KOPT-K1 (cell line): ENCODE results near the gene HS3ST3B1.

ENCODE experiments used
- H3K27ac ChIP-seq: fragments of 200-600 bp; sonication (generic); 2 replicates; pipeline ENCODE4 v1.5.1; 2016; ENCODE audit warnings: antibody characterized with exemption, mild to moderate bottlenecking, low read depth, low read length; ENCODE audit not compliant: poor library complexity, severe bottlenecking
- H3K36me3 ChIP-seq: fragments of 200-600 bp; sonication (generic); 2 replicates; pipeline ENCODE4 v1.5.1; 2017; ENCODE audit warnings: antibody characterized with exemption, mild to moderate bottlenecking, low read length, moderate library complexity; ENCODE audit not compliant: insufficient read depth
- H3K9me3 ChIP-seq: fragments of 200-600 bp; sonication (generic); 2 replicates; pipeline ENCODE4 v1.5.1; 2017; ENCODE audit warnings: antibody characterized with exemption, low read length, mild to moderate bottlenecking; ENCODE audit not compliant: insufficient read depth, poor library complexity, severe bottlenecking

Gene HS3ST3B1

GRCh38 chr17:14308965-14309879, 8.3 kb downstream of the HS3ST3B1 start:
- Histone ChIP-seq H3K36me3 (no peaks in the 10 kb centered on the region), H3K27ac (no peak overlapping the region), H3K9me3 (no peaks in the 10 kb centered on the region)

GRCh38 chr17:14310101-14310500, 9.2 kb downstream of the HS3ST3B1 start:
- H3K36me3 ChIP-seq = no peaks in the 10 kb centered on the region
- no peaks in the 10 kb centered on the region for H3K9me3 ChIP-seq
- H3K27ac ChIP-seq = no peak overlapping the region

- Histone ChIP-seq H3K9me3 (no peaks in the 10 kb centered on the region), H3K27ac (no peak overlapping the region), H3K36me3 (no peaks in the 10 kb centered on the region)
Measured at GRCh38 chr17:14310605-14311004, 9.7 kb downstream of the HS3ST3B1 start.

GRCh38 chr17:14311186-14311705, 10.4 kb downstream of the HS3ST3B1 start:
- Histone ChIP-seq H3K27ac (no peak overlapping the region), H3K36me3 (no peaks in the 10 kb centered on the region), H3K9me3 (no peaks in the 10 kb centered on the region)

- Histone ChIP-seq H3K27ac (no peak overlapping the region), H3K36me3 (no peaks in the 10 kb centered on the region), H3K9me3 (no peaks in the 10 kb centered on the region)
Measured at GRCh38 chr17:14311981-14312380, 11.1 kb downstream of the HS3ST3B1 start.

GRCh38 chr17:14312522-14312921, 11.6 kb downstream of the HS3ST3B1 start:
- H3K36me3 ChIP-seq = no peaks in the 10 kb centered on the region
- H3K9me3 ChIP-seq = no peaks in the 10 kb centered on the region
- no peak overlapping the region for H3K27ac ChIP-seq

- H3K27ac ChIP-seq = no peak overlapping the region
- no peaks in the 10 kb centered on the region for H3K36me3 ChIP-seq
- no peaks in the 10 kb centered on the region for H3K9me3 ChIP-seq
Measured at GRCh38 chr17:14316126-14316832, 15.4 kb downstream of the HS3ST3B1 start.

GRCh38 chr17:14317383-14317782, 16.5 kb downstream of the HS3ST3B1 start:
- H3K27ac ChIP-seq = no peak overlapping the region
- H3K9me3 ChIP-seq = no peaks in the 10 kb centered on the region
- H3K36me3 ChIP-seq = no peaks in the 10 kb centered on the region

GRCh38 chr17:14318109-14318917, 17.4 kb downstream of the HS3ST3B1 start:
- Histone ChIP-seq H3K27ac (no peak overlapping the region), H3K9me3 (no peaks in the 10 kb centered on the region), H3K36me3 (no peaks in the 10 kb centered on the region)

- H3K36me3 ChIP-seq = no peaks in the 10 kb centered on the region
- no peaks in the 10 kb centered on the region for H3K9me3 ChIP-seq
- no peak overlapping the region for H3K27ac ChIP-seq
Measured at GRCh38 chr17:14318918-14319205, 18.0 kb downstream of the HS3ST3B1 start.

GRCh38 chr17:14320098-14320497, 19.2 kb downstream of the HS3ST3B1 start:
- H3K27ac ChIP-seq = no peak overlapping the region
- H3K9me3 ChIP-seq = no peaks in the 10 kb centered on the region
- H3K36me3 ChIP-seq = no peaks in the 10 kb centered on the region

GRCh38 chr17:14320734-14321475, 20.0 kb downstream of the HS3ST3B1 start:
- H3K9me3 ChIP-seq = no peaks in the 10 kb centered on the region
- H3K27ac ChIP-seq = no peak overlapping the region
- no peaks in the 10 kb centered on the region for H3K36me3 ChIP-seq

GRCh38 chr17:14321476-14321949, 20.6 kb downstream of the HS3ST3B1 start:
- no peaks in the 10 kb centered on the region for H3K9me3 ChIP-seq

GRCh38 chr17:14321980-14322776, 21.3 kb downstream of the HS3ST3B1 start:
- no peaks in the 10 kb centered on the region for H3K36me3 ChIP-seq
- no peak overlapping the region for H3K27ac ChIP-seq
- no peaks in the 10 kb centered on the region for H3K9me3 ChIP-seq

More at GRCh38 chr17:14321476-14321949, 20.6 kb downstream of the HS3ST3B1 start:
- Histone ChIP-seq H3K27ac (no peak overlapping the region), H3K36me3 (no peaks in the 10 kb centered on the region)
